Osteoblast (primary cell): ENCODE results near the gene SEMA5B. TPM values are rescaled to one million over a fixed set of nuclear protein-coding genes. Genes with fewer than 3 reads are reported as not detected.

Experiments used
- DNase-seq: peaks from one replicate; pipeline ENCODE4 v3.0.0; 2011; ENCODE audit warnings: low spot score, mixed read lengths; ENCODE audit not compliant: insufficient read length; ENCODE audit errors: missing footprints
- H2AFZ ChIP-seq: 2 replicates; pipeline ENCODE4 v1.6.0; 2011; ENCODE audit warnings: mild to moderate bottlenecking, low read length
- H3K27ac ChIP-seq: 2 replicates; pipeline ENCODE4 v1.5.1; 2011; ENCODE audit warnings: mild to moderate bottlenecking, low read depth, low read length, moderate library complexity
- H3K27me3 ChIP-seq: 2 replicates; pipeline ENCODE4 v1.6.0; 2012; ENCODE audit warnings: mild to moderate bottlenecking, control low read depth, inconsistent platforms, low read length, moderate library complexity; ENCODE audit not compliant: insufficient read depth
- H3K36me3 ChIP-seq: 2 replicates; pipeline ENCODE4 v1.5.1; 2011; ENCODE audit warnings: mild to moderate bottlenecking, low read length, control low read depth, moderate library complexity; ENCODE audit not compliant: insufficient read depth
- H3K4me1 ChIP-seq: 2 replicates; pipeline ENCODE4 v1.5.1; 2011; ENCODE audit warnings: mild to moderate bottlenecking, low read length, control low read depth, moderate library complexity; ENCODE audit not compliant: insufficient read depth
- H3K4me2 ChIP-seq: 2 replicates; pipeline ENCODE4 v1.6.0; 2011; ENCODE audit warnings: mild to moderate bottlenecking, low read length; ENCODE audit not compliant: insufficient read depth
- H3K4me3 ChIP-seq: fragments of 200-600 bp; sonication (generic); 3 replicates; pipeline ENCODE4 v1.5.1; 2012; ENCODE audit warnings: mild to moderate bottlenecking, low read length, inconsistent platforms; ENCODE audit not compliant: insufficient read depth
- H3K79me2 ChIP-seq: 2 replicates; pipeline ENCODE4 v1.6.0; 2012; ENCODE audit warnings: mild to moderate bottlenecking, low read length, control low read depth, inconsistent platforms; ENCODE audit not compliant: insufficient read depth
- H3K9me3 ChIP-seq: 2 replicates; pipeline ENCODE4 v1.5.1; 2011; ENCODE audit warnings: low read depth, low read length, control low read depth
- H4K20me1 ChIP-seq: 2 replicates; pipeline ENCODE4 v1.6.0; 2012; ENCODE audit warnings: mild to moderate bottlenecking, low read length, control low read depth; ENCODE audit not compliant: insufficient read depth
- CTCF ChIP-seq: IDR thresholded peaks from 2 replicates; pipeline ENCODE4 v1.5.1; 2011; ENCODE audit warnings: mild to moderate bottlenecking, low read depth, low read length, moderate library complexity; ENCODE audit errors: extremely low read depth
- total RNA-seq: library from RNA; depleted of rRNA; stranded (reverse); fragments of >200 nt; gene quantifications from 2 replicates; pipeline ENCODE4 v1.2.3, GENCODE V29; 2012

The SEMA5B gene
- total RNA-seq, 1 donor = not detected

- Histone ChIP-seq H3K4me3 (no peak overlapping the region), H3K79me2 (no peaks in the 10 kb centered on the region), H3K27ac (no peak overlapping the region), H3K4me1 (no peaks in the 10 kb centered on the region), H4K20me1 (no peaks in the 10 kb centered on the region), H3K9me3 (no peaks in the 10 kb centered on the region), H2AFZ (no peak overlapping the region), H3K36me3 (no peaks in the 10 kb centered on the region), H3K4me2 (no peak overlapping the region), H3K27me3 (peaks cover 85% of the 10 kb centered on the region)
- no peak for TF ChIP-seq CTCF
- DNase-seq = no peak
Observed at GRCh38 chr3:122987231-122987630, 40.3 kb downstream of the SEMA5B start.

- Histone ChIP-seq H3K4me3 (no peak overlapping the region), H3K27ac (no peak overlapping the region), H4K20me1 (no peaks in the 10 kb centered on the region), H3K9me3 (no peaks in the 10 kb centered on the region), H3K4me1 (no peaks in the 10 kb centered on the region), H2AFZ (no peak overlapping the region), H3K4me2 (no peak overlapping the region), H3K27me3 (peaks cover 84% of the 10 kb centered on the region), H3K36me3 (no peaks in the 10 kb centered on the region), H3K79me2 (no peaks in the 10 kb centered on the region)
- no peak for DNase-seq
- TF ChIP-seq CTCF = no peak
Observed at GRCh38 chr3:122986693-122987179, 40.8 kb downstream of the SEMA5B start.

- no peak for TF ChIP-seq CTCF
- no peaks in the 10 kb centered on the region for H3K36me3 ChIP-seq
- H3K4me3 ChIP-seq = no peak overlapping the region
- peaks cover 83% of the 10 kb centered on the region for H3K27me3 ChIP-seq
- no peaks in the 10 kb centered on the region for H3K79me2 ChIP-seq
- H3K27ac ChIP-seq = no peak overlapping the region
- no peak for DNase-seq
- no peaks in the 10 kb centered on the region for H4K20me1 ChIP-seq
- no peak overlapping the region for H3K4me2 ChIP-seq
- no peak overlapping the region for H2AFZ ChIP-seq
- H3K9me3 ChIP-seq = no peaks in the 10 kb centered on the region
- no peaks in the 10 kb centered on the region for H3K4me1 ChIP-seq
Observed at GRCh38 chr3:122985539-122985938, 42.0 kb downstream of the SEMA5B start.

GRCh38 chr3:122984650-122985049, 42.9 kb downstream of the SEMA5B start:
- H3K4me2 ChIP-seq = no peak overlapping the region
- H2AFZ ChIP-seq = no peak overlapping the region
- no peaks in the 10 kb centered on the region for H3K9me3 ChIP-seq
- H3K4me3 ChIP-seq = no peak overlapping the region
- H3K36me3 ChIP-seq = no peaks in the 10 kb centered on the region
- no peak overlapping the region for H3K27ac ChIP-seq
- no peak for DNase-seq
- no peaks in the 10 kb centered on the region for H3K79me2 ChIP-seq
- TF ChIP-seq CTCF = no peak
- H3K27me3 ChIP-seq = peaks cover 74% of the 10 kb centered on the region
- peaks cover 3% of the 10 kb centered on the region for H3K4me1 ChIP-seq
- H4K20me1 ChIP-seq = no peaks in the 10 kb centered on the region
